ENCODE data around the gene PRR35.

PRR35 gene

GRCh38 chr16:525520-526180 is 34.5 kb upstream of the PRR35 start:
- H3K4me3 ChIP-seq = peak overlapping the region; percentile 92 to 100 (median 98)
- no peaks in the 10 kb centered on the region for H3K27me3 ChIP-seq
- H3K9ac ChIP-seq = peak overlapping the region; percentile 90 to 100 (median 97)
- peak overlapping the region; percentile 92 to 100 (median 99) for H3K4me2 ChIP-seq
- peaks cover 16 to 80% (median 64%) of the 10 kb centered on the region in 11 experiments for H4K20me1 ChIP-seq
- no peak for TF ChIP-seq Cebpa-rat (IDR thresholded peaks at IDR 0.05)
- H3K4me1 ChIP-seq = peaks cover 56 to 74% (median 60%) of the 10 kb centered on the region in 10 experiments
- H3K9me3 ChIP-seq (replicated peaks in 1 of 11) = no peaks in the 10 kb centered on the region
- peak overlapping the region in 10 of 11 experiments; percentile 89 to 99 (median 95); a peak in 18 of 22 replicates for H3K27ac ChIP-seq
- peaks cover 13 to 43% (median 25%) of the 10 kb centered on the region in 11 experiments; a peak in 21 of 22 replicates for H3K36me3 ChIP-seq

- Histone ChIP-seq H3K27ac (peak overlapping the region; percentile 89 to 99 (median 95)), H4K20me1 (peaks cover 23 to 80% (median 70%) of the 10 kb centered on the region in 11 experiments)
These were observed 33.8 kb upstream of the PRR35 start for GRCh38 chr16:526181-527014.

GRCh38 chr16:527015-527903 is 32.9 kb upstream of the PRR35 start, which contains the start of gene CAPN15:
CAPN15 (plus strand) TSS chr16:527712; CDS start chr16:546839, 19,127 bp downstream.
- H3K4me1 ChIP-seq = peaks cover 68 to 76% (median 72%) of the 10 kb centered on the region in 10 experiments
- TF ChIP-seq Cebpa-rat (IDR thresholded peaks at IDR 0.05) = no peak
- H3K4me2 ChIP-seq = peak within 1 kb of the TSS; percentile 92 to 100 (median 99)
- no peaks in the 10 kb centered on the region for H3K27me3 ChIP-seq
- H3K9me3 ChIP-seq (replicated peaks in 1 of 11) = no peaks in the 10 kb centered on the region
- peak within 1 kb of the TSS; percentile 89 to 99 (median 95) for H3K27ac ChIP-seq
- peaks cover 9 to 37% (median 28%) of the 10 kb centered on the region in 11 experiments; a peak in 20 of 22 replicates for H3K36me3 ChIP-seq
- H3K9ac ChIP-seq = peak within 1 kb of the TSS; percentile 90 to 100 (median 97)
- H3K4me3 ChIP-seq = peak within 1 kb of the TSS; percentile 92 to 100 (median 98)
- peaks cover 32 to 86% (median 77%) of the 10 kb centered on the region in 11 experiments for H4K20me1 ChIP-seq

More at GRCh38 chr16:526181-527014, 33.8 kb upstream of the PRR35 start:
- H3K27me3 ChIP-seq = no peaks in the 10 kb centered on the region
- H3K9ac ChIP-seq = peak overlapping the region; percentile 90 to 100 (median 97)
- no peak for TF ChIP-seq Cebpa-rat (IDR thresholded peaks at IDR 0.05)
- no peaks in the 10 kb centered on the region for H3K9me3 ChIP-seq (replicated peaks in 1 of 11)
- peak overlapping the region; percentile 92 to 100 (median 99) for H3K4me2 ChIP-seq
- peak overlapping the region; percentile 92 to 100 (median 98) for H3K4me3 ChIP-seq
- H3K36me3 ChIP-seq = peaks cover 9 to 42% (median 24%) of the 10 kb centered on the region in 11 experiments; a peak in 20 of 22 replicates
- H3K4me1 ChIP-seq = peaks cover 62 to 72% (median 66%) of the 10 kb centered on the region in 10 experiments

- TF ChIP-seq Cebpa-rat (IDR thresholded peaks at IDR 0.05) = no peak
- H3K4me2 ChIP-seq = peak overlapping the region; percentile 90 to 100 (median 98)
- H3K27me3 ChIP-seq = no peaks in the 10 kb centered on the region
- peaks cover 9 to 36% (median 29%) of the 10 kb centered on the region in 11 experiments; a peak in 20 of 22 replicates for H3K36me3 ChIP-seq
- peak overlapping the region; percentile 92 to 100 (median 98) for H3K4me3 ChIP-seq
- H3K4me1 ChIP-seq = peaks cover 66 to 78% (median 70%) of the 10 kb centered on the region in 10 experiments
- H3K9me3 ChIP-seq (replicated peaks in 1 of 11) = no peaks in the 10 kb centered on the region
- H3K27ac ChIP-seq = peak overlapping the region; percentile 89 to 99 (median 95)
- H3K9ac ChIP-seq = peak overlapping the region; percentile 90 to 100 (median 97)
- peaks cover 42 to 87% (median 80%) of the 10 kb centered on the region in 11 experiments for H4K20me1 ChIP-seq
These were observed 31.8 kb upstream of the PRR35 start for GRCh38 chr16:528111-529011.

DNA sequence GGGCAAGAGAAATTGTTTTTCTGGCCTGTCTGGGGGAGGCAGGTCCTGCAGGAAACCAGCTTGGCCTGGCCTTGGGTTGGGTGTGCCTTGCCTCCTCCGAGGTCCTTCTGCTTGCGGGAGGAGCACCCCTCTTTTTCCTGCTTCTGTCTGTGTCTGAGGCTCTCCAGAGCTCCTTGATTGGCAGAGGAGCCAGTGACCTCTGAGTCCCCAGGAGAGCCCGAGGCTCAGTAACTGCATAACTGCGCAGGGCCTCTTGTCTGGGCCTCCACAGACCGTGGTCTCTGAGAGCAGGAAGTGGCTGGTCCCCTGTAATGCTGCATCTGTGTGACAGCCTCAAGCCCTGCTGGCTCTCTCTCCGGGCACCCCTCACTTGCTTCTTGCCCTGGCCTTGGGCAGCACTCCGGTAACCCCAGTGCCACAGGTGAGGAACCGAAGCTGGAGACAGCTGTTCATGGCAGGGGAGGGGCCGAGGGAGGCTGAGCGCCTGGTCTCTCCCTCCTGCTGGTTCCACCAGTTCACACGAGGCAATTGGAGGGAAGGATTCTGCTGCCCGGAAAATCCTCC is 31.1 kb upstream of the PRR35 start:
- Histone ChIP-seq H3K4me1 (peaks cover 61 to 78% (median 70%) of the 10 kb centered on the region in 10 experiments), H3K27me3 (no peaks in the 10 kb centered on the region), H3K36me3 (peaks cover 9 to 43% (median 37%) of the 10 kb centered on the region in 11 experiments; a peak in 20 of 22 replicates), H3K27ac (peak overlapping the region; percentile 89 to 99 (median 95); a peak in 21 of 22 replicates), H4K20me1 (peaks cover 49 to 90% (median 82%) of the 10 kb centered on the region in 11 experiments), H3K9ac (peak overlapping the region; percentile 90 to 100 (median 97)), H3K4me2 (peak overlapping the region; percentile 90 to 100 (median 98)), H3K4me3 (peak overlapping the region; percentile 92 to 100 (median 98)), H3K9me3 (replicated peaks in 1 of 11) (no peaks in the 10 kb centered on the region)
- no peak for TF ChIP-seq Cebpa-rat (IDR thresholded peaks at IDR 0.05)

- Histone ChIP-seq H3K9me3 (replicated peaks in 1 of 11) (no peaks in the 10 kb centered on the region), H3K4me3 (peak overlapping the region in 6 of 10 experiments; percentile 93 to 100 (median 99); a peak in 7 of 20 replicates), H3K27ac (peak overlapping the region in 3 of 11 experiments; percentile 7 to 96 (median 94); a peak in 2 of 22 replicates), H3K4me2 (peak overlapping the region; percentile 90 to 100 (median 98)), H3K27me3 (no peaks in the 10 kb centered on the region), H4K20me1 (peaks cover 61 to 90% (median 83%) of the 10 kb centered on the region in 11 experiments), H3K36me3 (peaks cover 9 to 53% (median 45%) of the 10 kb centered on the region in 11 experiments; a peak in 21 of 22 replicates), H3K9ac (peak overlapping the region; percentile 90 to 100 (median 97); a peak in 20 of 22 replicates), H3K4me1 (peaks cover 49 to 78% (median 64%) of the 10 kb centered on the region in 10 experiments)
- TF ChIP-seq Cebpa-rat (IDR thresholded peaks at IDR 0.05) = no peak
These were observed 29.9 kb upstream of the PRR35 start for GRCh38 chr16:530111-530817.
